ENCODE measurements around the gene COL25A1.
"Not testable (repeated sequence)": the region's sequence is repeated elsewhere in the genome, so short reads cannot be mapped to it uniquely, and the experiment has no call there.

Gene COL25A1

DNA sequence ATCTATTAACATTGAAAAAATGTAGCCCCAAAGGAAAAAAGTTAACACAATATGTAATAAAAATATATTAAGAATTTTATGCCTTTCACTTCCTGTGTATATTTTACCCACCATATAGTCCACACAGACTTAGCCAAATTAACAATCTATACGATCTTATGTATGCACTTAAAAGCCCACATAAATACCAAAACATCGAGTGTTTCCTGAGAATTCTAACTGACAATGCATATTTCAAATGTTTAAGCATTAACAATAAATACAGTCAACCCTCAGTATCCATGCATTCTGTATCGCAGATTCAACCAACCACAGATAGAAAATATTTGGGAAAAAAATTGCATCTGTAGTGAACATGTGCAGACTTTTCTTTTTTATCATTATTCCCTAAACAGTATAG is 226.8 kb downstream of the COL25A1 start:
- H3K36me3 ChIP-seq (ENCODE audit: control insufficient read depth, insufficient read depth, low read length), result no peaks in the 10 kb centered on the region
- no peak overlapping the region for H3K4me3 ChIP-seq (ENCODE audit: low read depth, low read length)
- no peak overlapping the region for H2AFZ ChIP-seq
- H3K4me2 ChIP-seq (ENCODE audit: low read length), result no peak overlapping the region
- H3K9me3 ChIP-seq (ENCODE audit: control insufficient read depth, low read length), result no peaks in the 10 kb centered on the region
- H3K27ac ChIP-seq, result no peak overlapping the region
- H3K4me1 ChIP-seq, result no peaks in the 10 kb centered on the region
- no peak overlapping the region for H3K9ac ChIP-seq
- no peak for TF ChIP-seq CTCF (IDR thresholded peaks at IDR 0.05)
- H3K27me3 ChIP-seq (ENCODE audit: control insufficient read depth, insufficient read depth, low read length), result no peaks in the 10 kb centered on the region
- H3K79me2 ChIP-seq, result no peaks in the 10 kb centered on the region

- H3K27me3 ChIP-seq (ENCODE audit: control insufficient read depth, insufficient read depth, low read length), result no peaks in the 10 kb centered on the region
- no peak for TF ChIP-seq CTCF (IDR thresholded peaks at IDR 0.05)
- H3K9ac ChIP-seq, result no peak overlapping the region
- H2AFZ ChIP-seq, result no peak overlapping the region
- no peaks in the 10 kb centered on the region for H3K36me3 ChIP-seq (ENCODE audit: control insufficient read depth, insufficient read depth, low read length)
- no peak overlapping the region for H3K4me3 ChIP-seq (ENCODE audit: low read depth, low read length)
- no peaks in the 10 kb centered on the region for H3K4me1 ChIP-seq
- no peak overlapping the region for H3K4me2 ChIP-seq (ENCODE audit: low read length)
- H3K27ac ChIP-seq, result no peak overlapping the region
- H3K9me3 ChIP-seq (ENCODE audit: control insufficient read depth, low read length), result no peaks in the 10 kb centered on the region
- no peaks in the 10 kb centered on the region for H3K79me2 ChIP-seq
Measured at GRCh38 chr4:109072595-109072994, 229.9 kb downstream of the COL25A1 start.

- not testable (repeated sequence) for H3K4me3 ChIP-seq (ENCODE audit: low read depth, low read length); H3K9me3 ChIP-seq (ENCODE audit: control insufficient read depth, low read length); H3K4me2 ChIP-seq (ENCODE audit: low read length); H3K4me1 ChIP-seq; H3K27me3 ChIP-seq (ENCODE audit: control insufficient read depth, insufficient read depth, low read length); H3K9ac ChIP-seq; H3K27ac ChIP-seq; H2AFZ ChIP-seq; H3K36me3 ChIP-seq (ENCODE audit: control insufficient read depth, insufficient read depth, low read length); H3K79me2 ChIP-seq
Measured at GRCh38 chr4:109070677-109071076, 231.8 kb downstream of the COL25A1 start.

DNA sequence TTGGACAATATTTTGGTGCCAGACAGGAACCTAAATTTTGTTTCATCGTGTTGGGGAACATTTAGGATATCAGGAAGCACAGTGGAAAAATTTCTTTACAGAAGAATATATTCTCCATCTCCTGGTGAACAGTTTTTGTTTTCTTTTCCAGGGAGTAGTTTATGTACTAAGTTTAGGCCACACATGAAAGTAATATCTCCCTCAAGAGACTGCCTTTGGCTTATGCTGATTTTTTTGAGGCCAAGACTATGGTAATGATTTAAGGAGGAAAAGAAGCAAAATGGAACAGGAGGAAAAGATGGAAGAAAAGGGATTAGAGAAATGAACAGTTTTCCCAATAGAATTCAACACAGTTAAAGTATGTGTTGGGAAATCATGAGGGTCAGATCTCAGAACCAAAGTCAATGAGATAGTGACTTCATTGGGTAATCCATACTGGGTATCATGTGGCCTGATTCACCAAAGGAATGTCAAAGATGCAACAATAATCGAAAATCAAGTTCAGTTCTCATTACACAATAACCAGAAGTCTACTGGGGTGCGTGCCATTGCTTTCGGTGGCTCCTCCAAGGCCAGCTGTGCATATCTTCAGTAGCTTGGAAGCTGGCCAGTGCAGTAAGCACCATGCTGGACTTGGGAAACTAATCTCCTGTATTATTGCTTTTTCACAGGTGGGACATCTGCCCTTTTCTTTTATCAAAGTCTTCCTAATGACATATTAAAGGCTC is 234.8 kb downstream of the COL25A1 start:
- no peak overlapping the region for H3K27ac ChIP-seq
- H3K4me2 ChIP-seq (ENCODE audit: low read length), result no peak overlapping the region
- no peaks in the 10 kb centered on the region for H3K36me3 ChIP-seq (ENCODE audit: control insufficient read depth, insufficient read depth, low read length)
- H3K9ac ChIP-seq, result no peak overlapping the region
- H3K79me2 ChIP-seq, result no peaks in the 10 kb centered on the region
- no peaks in the 10 kb centered on the region for H3K27me3 ChIP-seq (ENCODE audit: control insufficient read depth, insufficient read depth, low read length)
- H3K9me3 ChIP-seq (ENCODE audit: control insufficient read depth, low read length), result no peaks in the 10 kb centered on the region
- TF ChIP-seq CTCF (IDR thresholded peaks at IDR 0.05), result no peak
- no peak overlapping the region for H3K4me3 ChIP-seq (ENCODE audit: low read depth, low read length)
- H3K4me1 ChIP-seq, result no peaks in the 10 kb centered on the region
- H2AFZ ChIP-seq, result no peak overlapping the region

DNA sequence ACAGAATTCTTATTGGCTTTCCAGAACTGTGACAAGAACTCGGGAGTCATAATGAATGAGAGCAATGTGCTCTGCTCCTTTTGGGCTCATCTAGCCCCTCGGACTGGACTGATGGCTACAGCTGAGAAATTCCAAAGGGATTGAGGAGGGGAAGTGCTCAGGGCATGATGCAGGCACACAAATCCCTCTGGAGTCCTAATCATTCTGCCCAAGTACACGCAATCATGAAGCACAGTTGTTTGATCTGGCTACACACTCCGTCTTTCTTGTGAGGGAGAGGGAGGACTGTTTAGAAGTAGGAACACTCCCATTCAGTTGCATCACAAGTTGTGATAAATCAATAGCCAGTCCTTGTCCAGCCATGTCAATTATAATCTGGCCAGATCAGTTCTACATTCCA is 237.5 kb downstream of the COL25A1 start:
- Histone ChIP-seq H3K9me3 (ENCODE audit: control insufficient read depth, low read length) (no peaks in the 10 kb centered on the region), H3K79me2 (no peaks in the 10 kb centered on the region), H2AFZ (no peak overlapping the region), H3K27ac (no peak overlapping the region), H3K4me1 (no peaks in the 10 kb centered on the region), H3K4me2 (ENCODE audit: low read length) (no peak overlapping the region), H3K4me3 (ENCODE audit: low read depth, low read length) (no peak overlapping the region), H3K9ac (no peak overlapping the region), H3K27me3 (ENCODE audit: control insufficient read depth, insufficient read depth, low read length) (no peaks in the 10 kb centered on the region), H3K36me3 (ENCODE audit: control insufficient read depth, insufficient read depth, low read length) (no peaks in the 10 kb centered on the region)
- no peak for TF ChIP-seq CTCF (IDR thresholded peaks at IDR 0.05)

Measured in parathyroid adenoma (tissue), 2 donors.